HG02981 (cell line): ENCODE measurements around the gene FCAR.
"Not testable (repeated sequence)": the region's sequence is repeated elsewhere in the genome, so short reads cannot be mapped to it uniquely, and the experiment has no call there.

Source experiments
- ATAC-seq: cut with Tn5 transposase; IDR thresholded peaks from one replicate; pipeline ENCODE4 v1.9.1; 2021; ENCODE audit warnings: mild to moderate bottlenecking, moderate library complexity; ENCODE audit not compliant: unreplicated experiment

FCAR gene

DNA sequence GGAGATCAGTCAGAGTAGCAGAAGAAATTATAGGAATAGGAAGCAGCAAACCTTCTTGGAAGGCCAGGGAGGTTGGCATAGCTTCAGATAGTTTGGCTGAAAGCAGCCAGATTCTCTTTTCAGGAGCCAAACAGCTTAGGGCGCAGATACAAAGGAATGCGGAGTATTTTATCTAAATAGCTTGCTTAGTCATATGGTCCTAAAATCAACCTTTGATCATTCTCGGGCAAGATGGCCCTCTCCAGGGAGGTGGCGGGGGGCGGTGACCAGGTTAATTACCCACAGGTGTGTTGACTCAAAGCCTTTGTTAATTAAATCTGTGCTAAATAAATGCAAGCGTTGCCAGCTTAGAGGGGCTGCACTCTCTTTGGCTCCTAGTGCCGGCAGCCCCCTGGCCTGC lies 19.4 kb downstream of the FCAR start:
- ATAC-seq: no peak

DNA sequence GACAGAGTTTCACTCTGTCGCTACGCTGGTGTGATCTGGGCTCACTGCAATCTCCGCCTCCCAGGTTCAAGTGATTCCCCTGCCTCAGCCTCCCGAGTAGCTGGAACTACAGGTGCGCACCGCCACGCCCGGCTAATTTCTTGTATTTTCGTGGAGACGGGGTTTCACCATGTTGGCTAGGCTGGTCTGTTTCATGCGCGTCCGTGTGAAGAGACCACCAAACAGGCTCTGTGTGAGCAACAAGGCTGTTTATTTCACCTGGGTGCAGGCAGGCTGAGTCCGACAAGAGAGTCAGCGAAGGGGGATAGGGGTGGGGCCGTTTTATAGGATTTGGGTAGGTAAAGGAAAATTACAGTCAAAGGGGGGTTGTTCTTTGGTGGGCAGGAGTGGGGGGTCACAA lies 20.1 kb downstream of the FCAR start:
- ATAC-seq: not testable (repeated sequence)

DNA sequence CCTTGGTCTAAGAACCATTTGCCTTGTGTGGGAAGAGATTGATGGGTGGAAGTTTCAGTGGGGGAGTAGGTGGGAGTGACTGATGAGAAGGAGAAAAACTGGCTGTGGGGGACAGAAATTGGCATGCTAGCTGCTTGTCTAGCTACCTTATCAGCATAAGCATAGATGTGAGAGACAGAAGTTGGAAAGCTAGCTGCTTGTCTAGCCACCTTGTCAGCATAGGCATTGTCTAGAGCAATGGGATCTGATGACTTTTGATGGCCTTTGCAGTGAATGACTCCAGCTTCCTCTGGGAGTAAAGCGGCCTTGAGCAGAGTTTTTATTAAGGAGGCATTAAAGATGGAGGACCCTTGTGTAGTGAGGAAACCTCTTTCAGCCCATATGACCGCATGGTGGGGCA lies 22.0 kb downstream of the FCAR start:
- no peak for ATAC-seq

DNA sequence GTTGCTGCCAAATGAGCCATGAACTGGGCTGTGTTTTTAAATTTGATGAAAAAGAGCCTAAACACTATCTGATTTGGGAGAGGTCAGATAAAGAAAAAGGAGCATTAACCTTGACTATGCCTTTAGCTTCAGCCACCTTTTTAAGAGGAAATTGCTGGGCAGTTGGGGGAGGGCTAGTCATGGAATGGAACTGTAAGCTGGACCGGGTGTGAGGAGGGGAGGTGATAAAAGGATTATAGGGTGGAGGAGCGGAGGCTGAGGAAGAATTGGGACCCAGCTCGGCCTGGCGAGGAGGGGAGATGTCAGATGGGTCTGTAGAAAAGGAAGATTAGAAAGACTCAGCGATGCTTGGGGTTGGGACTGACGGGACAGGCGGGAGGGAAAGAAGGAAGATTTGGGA lies 24.6 kb downstream of the FCAR start:
- not testable (repeated sequence) for ATAC-seq

DNA sequence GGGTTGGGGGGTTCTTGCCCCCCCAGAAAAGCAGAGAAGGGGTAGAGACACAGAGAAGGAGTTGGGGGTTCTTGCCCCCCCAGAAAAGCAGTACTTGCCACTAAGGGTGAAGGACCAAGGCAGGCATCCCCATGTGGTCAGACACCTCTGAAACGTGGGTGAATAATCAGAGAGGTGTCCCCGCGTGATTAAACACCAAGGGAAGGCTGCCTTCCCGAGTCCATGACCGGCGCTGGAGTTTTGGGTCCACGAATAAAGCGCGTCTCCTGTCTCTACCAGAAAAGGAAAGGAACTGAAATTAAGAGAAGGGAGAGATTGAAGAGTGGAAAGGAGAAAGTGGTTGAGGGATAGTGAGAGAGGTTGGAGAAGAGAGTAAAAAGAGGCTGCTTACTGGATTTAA lies 25.6 kb downstream of the FCAR start:
- not testable (repeated sequence) for ATAC-seq

DNA sequence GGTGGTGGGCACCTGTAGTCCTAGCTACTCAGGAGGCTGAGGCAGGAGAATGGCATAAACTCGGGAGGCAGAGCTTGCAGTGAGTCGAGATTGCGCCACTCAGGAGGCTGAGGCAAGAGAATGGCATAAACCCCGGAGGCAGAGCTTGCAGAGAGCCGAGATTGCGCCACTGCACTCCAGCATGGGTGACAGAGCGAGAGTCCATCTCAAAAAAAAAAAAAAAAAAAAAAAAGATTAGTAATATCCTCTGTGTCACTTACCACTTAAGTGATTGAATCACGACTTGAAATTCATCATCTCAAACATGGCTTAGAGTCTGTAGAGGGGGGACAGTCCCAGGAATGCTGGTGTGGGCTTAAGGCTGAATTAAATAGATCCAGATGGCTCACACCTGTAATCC lies 27.1 kb downstream of the FCAR start:
- not testable (repeated sequence) for ATAC-seq

DNA sequence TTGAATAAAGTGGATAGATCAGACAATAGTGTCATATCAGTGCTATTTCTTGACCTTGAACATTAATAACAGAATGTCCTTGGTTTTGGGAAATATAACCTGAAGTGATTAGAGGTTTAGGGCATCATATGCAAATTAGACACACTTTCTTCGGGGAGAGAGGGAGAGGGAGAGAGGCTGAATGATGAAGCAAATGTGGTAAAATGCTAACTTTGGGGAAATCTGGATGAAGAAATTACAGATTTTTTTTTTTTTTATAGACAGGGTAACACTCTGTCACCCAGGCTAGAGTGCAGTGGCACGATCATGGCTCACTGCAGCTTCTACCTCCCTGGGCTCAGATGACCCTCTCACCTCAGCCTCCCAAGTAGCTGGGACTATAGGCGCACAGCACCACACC lies 28.0 kb downstream of the FCAR start:
- ATAC-seq: no peak

DNA sequence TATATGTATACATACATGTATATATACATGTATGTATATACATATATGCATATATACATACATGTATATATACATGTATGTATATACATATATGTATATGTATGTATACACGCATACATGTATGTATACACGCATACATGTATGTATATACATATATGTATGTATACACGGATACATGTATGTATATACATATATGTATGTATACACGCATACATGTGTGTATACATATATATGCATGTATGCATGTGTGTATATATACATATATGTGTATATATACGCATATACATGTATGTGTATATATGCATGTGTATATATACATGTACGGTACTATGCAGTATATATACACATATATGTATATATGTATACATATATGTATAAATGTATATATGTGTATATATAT lies 29.3 kb downstream of the FCAR start:
- no peak for ATAC-seq

DNA sequence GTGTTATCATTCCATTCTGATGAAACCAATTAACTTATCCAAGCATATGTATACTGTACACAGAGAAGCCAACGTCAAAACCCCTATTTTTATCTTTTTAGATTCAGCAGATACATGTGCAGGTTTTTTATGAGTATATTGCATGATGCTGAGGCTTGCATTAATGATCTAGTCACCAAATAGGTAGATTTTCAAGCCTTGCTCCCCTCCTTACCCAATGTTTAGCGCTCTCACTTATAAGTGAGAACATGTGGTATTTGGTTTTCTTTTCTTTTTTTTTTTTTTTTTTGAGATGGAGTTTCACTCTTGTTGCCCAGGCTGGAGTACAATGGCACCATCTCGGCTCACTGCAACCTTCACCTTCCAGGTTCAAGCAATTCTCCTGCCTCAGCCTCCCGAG lies 30.2 kb downstream of the FCAR start:
- not testable (repeated sequence) for ATAC-seq

DNA sequence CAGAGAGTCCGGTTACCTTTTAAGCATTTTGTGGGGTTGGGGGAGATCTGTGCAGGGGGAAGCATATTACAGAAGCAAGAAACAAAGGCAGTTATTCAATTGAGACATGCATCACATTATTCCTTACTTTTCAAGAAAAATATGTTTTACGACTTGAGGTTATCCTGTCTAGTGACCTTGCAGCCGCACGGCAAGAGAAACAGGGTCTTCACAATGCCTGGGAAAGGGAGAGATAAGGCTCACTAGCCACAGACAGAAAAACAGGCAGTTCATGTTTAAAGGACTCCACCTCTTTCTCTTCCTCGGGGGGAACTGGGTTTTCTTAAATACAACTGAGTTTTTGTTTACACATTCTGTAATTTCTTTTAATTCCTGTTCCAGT lies 31.4 kb downstream of the FCAR start:
- no peak for ATAC-seq

DNA sequence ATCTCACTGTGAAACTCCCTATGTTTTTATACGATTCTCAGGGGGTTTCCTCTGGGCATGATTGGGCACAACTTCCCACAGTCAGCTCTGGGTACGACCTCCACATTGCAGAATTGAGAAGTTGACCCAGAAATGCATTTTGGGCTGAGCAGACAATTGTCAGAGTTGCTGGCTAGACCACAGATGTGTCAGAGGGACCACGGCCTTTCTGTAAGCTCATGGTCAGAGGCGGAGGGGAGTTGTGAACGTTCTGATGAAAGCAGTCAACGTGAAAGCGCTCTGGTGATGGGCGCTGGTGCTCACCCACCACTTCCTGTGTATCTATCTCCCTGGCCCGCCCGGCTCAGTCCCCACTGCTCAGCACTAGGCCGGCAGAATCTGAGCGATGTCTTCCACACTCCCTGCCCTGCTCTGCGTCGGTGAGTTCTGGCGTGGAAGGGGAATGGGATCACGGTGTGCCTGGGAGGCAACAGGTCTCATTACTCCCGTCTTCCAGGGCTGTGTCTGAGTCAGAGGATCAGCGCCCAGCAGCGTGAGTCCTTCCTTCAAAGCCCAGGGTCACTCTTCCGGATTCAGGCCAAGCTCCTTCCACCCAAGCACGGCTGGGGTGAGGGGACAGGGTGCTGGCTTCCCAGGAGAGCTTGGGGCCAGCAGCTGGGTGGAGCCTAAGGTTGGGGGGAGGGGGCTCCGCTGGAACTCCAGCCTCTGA lies 31.9 kb downstream of the FCAR start, which contains the start of gene NCR1:
TSS of gene NCR1 (plus strand) at position 346 of the 709 bp plus-strand sequence. CDS start at position 386, 40 bp downstream.
- no peak for ATAC-seq

DNA sequence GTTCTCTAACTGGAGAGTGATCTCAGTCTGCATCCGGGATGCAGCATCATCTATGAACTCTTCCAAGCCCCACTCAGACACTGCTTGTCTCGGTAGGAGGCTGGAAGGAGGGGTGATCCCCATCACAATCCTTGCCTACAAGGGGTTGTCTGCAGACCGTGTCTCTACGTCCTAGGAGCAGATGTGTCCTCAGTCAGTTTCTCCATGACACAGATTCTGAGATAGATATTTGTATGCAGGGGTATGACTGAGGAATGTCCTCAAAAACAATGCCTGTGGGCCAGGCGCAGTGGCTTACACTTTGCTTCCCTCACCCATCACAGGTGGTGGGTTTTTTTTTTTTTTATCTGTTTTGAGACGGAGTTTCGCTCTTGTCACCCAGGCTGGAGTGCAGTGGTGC lies 32.8 kb downstream of the FCAR start:
- ATAC-seq: no peak

DNA sequence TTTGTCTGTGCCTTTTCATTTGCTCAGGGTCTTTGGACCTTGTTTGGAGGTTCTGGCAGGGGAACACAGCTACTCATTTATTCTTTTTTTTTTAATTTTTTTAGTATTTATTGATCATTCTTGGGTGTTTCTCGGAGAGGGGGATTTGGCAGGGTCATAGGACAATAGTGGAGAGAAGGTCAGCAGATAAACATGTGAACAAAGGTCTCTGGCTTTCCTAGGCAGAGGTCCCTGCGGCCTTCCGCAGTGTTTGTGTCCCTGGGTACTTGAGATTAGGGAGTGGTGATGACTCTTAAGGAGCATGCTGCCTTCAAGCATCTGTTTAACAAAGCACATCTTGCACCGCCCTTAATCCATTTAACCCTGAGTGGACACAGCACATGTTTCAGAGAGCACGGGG lies 33.9 kb downstream of the FCAR start:
- not testable (repeated sequence) for ATAC-seq

DNA sequence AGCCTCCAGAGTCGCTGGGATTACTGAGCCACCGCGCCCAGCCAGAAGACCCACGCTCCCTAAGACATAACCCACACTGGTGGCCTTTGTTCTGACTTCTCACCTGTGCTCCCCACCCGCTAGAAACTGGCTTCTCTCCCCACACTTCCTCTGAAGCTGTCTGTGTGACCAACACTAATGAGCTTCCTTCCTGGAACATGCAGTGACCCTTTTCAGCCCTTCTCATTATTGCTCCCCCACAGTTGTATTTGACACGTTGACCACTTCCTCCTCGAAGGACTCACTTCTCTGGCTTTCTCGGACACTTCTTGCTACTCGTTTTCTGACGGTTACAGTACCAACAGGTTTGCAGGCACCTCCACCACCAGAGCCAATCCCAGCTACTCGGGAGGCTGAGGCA lies 42.8 kb downstream of the FCAR start:
- no peak for ATAC-seq

DNA sequence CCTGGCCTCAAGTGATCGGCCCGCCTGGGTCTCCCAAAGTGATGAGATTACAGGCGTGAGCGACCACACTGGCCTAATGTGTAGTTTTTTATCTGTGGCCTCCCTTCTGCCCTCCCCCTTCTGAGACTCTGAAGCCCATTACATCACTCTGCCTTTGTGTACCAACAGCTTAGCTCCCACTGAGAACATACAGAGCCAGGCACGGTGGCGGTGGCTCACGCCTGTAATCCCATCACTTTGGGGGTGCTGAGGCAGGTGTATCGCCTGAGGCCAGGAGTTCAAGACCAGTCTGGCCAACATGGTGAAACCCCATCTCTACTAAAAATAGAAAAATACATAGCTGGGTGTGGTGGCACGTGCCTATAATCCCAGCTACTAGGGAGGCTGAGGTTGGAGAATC lies 44.5 kb downstream of the FCAR start:
- no peak for ATAC-seq

DNA sequence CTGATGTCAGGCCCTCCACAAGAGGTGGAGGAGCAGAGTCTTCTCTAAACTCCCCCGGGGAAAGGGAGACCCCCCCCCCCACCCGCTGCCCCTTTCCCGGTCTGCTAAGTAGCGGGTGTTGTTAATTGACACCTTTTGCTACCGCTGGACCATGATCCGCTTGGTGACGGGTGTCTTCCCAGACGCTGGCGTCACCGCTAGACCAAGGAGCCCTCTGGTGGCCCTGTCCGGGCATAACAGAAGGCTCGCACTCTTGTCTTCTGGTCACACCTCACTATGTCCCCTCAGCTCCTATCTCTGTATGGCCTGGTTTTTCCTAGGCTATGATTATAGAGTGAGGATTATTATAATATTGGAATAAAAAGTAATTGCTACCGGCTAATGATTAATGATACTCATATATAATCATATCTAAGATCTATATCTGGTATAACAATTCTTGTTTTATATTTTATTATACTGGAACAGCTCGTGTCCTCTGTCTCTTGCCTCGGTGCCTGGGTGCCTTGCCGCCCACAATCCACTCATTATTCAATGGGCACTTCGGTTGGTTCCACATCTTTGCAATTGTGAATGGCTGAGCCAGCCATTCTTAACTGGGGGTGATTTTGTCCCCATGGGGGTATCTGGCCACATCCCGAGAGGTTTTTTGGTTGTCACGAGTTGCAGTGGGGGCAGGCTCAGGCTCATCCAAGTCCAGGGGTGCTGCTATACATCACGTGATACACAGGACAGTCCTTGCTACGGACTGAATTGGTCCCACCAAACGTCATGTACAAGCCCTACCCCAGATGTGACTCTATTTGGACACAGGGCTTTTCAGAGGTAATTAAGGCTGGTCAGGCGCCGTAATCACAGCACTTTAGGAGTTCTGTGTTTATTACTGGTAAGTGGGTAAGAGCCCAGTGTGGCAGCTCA lies 45.9 kb downstream of the FCAR start:
- ATAC-seq: not testable (repeated sequence)

DNA sequence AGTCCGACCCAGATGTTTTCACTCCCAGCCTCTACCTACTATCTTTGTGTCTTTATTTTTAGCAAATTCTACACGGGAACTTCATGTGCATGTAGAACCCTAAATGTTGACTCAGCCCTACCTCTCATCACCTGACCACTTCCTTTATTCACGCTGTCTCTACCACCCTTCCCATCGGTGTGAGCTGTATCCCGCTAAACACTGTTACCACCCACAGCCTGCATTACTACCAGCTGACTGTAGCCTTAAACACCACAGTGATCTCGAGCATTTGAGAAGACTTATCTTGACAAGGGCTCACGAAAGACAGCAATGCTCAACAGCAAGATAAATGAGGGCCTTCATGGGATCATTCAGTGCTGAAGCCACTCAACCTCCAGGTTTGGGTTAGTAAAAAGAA lies 47.0 kb downstream of the FCAR start:
- ATAC-seq: no peak

DNA sequence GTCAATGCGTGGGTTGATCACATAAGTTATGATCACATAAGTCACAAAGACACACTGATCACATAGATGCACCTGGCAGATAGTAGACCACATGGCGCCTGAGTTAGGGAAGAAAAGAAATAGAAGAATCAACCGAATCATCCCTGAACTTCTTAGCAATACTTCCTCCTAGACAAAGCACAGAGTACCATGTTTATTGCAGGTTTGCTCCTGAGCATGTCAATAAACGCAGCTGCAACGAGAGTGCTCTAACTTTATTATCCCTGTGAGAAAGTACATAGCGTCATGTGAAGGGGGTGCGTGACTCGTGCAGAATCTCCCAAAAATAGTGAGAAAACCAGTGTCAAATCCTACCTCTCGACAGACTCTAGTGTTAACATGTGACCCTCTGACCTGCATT lies 49.2 kb downstream of the FCAR start:
- ATAC-seq: no peak

DNA sequence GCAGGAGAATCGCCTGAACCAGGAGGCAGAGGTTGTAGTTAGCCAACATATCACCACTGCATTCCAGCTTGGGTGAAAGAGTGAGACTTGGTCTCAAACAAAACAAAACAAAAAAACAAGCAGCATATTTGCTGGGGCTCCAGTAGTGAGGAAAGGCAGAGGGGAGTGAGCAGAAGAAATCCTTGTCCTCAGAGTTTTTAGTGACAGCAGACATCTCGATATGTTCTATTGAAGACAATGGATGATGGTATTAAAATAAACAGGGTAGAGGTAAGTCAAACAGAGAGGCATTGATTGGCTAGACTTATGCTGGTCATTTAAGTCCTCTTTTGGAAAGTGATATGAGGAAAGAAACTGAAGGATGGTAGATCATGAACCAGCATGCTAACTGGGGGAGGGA lies 54.3 kb downstream of the FCAR start:
- no peak for ATAC-seq

DNA sequence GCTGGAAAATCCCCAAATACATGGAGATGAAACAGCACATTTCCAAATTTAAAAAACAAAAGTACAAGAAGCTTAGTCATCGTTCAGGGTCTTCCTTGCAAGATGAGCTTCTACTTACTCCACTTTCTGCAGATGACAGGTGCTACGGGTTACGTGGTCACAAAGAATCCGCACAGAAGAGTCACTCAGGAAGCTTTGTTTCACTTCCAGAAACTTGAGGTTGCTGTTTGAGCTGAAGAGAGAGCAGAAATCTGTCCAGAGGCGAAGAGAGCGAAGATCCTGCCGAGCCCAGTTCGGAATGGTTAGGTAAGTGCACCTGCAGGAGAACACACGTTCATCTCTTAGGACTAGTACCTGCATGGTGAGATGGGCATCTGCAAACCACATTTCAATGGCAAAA lies 63.9 kb downstream of the FCAR start:
- ATAC-seq: no peak

DNA sequence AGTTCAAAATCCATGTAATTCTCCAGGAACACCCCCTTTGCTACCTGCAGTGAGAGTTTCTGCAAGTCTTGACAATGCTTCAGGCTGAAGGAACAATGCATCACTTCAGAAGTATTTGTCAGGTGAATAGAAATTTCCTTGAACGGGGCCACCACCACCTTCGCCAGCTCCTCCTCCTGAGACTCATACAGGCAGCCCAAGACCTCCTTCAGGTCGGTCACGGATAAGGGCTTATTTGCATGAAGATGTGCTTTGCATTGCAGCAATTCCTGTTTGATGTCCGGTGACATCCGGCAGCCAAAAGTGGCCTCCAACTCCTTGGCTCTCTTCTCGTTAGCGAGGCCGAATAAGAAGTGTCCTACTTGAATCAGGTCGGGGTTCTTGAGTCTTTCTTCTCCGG lies 64.9 kb downstream of the FCAR start:
- ATAC-seq: no peak

DNA sequence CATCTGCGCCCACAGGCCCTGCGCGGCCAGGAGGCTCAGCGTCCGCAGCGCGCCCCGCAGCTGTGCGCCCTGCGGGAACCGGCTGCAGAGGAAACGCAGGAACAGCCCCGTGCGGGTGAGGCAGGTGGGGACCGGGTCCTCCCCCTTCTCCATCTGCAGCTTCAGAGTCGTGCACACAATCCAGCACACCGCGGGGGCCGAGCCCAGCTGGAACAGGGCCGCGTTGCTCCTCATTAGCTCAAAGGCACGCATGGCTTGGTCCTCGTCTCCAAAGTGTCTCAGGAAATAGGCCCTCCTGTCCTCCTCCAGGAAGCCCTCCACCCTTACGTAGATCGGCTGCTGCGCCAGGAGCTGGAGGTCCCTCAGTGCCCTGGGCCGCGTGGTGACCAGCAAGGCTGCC lies 65.5 kb downstream of the FCAR start:
- not testable (repeated sequence) for ATAC-seq
